Vagina (tissue), 2 donors: ENCODE results near the gene CS.

Source experiments
- POLR2A ChIP-seq, 2 donors: fragments of 450-650 bp; IDR thresholded peaks; one replicate each; pipeline ENCODE4 v1.6.1; 2017; ENCODE audit warnings: antibody characterized with exemption in 2 of 2, mild to moderate bottlenecking in 2 of 2, moderate library complexity in 2 of 2
- POLR2AphosphoS5 ChIP-seq, 2 donors: sonication (generic); formaldehyde crosslinking; IDR thresholded peaks; one replicate each; pipeline ENCODE4 v1.9.0; 2017; ENCODE audit warnings: antibody characterized with exemption in 2 of 2, mild to moderate bottlenecking in 2 of 2, low read depth in 1 of 2; ENCODE audit not compliant: insufficient read depth in 1 of 2
- TF ChIP-seq, protein P1 (sequence below), 3 experiments: fragments of 450-650 bp in 2 of 3; fragments of 200-600 bp in 1 of 3; sonication (generic) in 1 of 3; IDR thresholded peaks; one replicate each; pipeline ENCODE4 v1.5.1; 2017 to 2019; ENCODE audit warnings: antibody characterized with exemption in 3 of 3, mild to moderate bottlenecking in 2 of 3, moderate library complexity in 2 of 3

DNA sequence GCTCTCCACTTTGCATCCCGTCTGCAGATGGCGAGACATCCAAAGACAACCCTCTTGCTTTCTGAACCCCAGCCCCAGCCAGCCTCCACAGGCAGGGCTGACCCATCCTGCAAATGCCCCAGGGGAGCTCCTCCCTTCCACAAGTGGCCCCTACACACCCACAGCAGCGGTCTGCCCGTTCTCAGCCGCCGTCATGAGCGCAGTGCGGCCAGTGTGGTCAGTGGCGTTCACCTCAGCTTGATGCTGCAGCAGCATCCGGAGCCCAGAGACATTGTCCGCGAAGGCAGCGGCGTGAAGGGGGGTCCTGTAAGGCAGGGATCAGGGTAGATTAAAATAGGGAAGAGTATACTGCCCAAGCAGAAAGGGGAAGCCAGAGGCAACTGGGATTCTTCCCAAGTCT is 55.6 kb downstream of the CS start:
- TF ChIP-seq, protein P1, sequence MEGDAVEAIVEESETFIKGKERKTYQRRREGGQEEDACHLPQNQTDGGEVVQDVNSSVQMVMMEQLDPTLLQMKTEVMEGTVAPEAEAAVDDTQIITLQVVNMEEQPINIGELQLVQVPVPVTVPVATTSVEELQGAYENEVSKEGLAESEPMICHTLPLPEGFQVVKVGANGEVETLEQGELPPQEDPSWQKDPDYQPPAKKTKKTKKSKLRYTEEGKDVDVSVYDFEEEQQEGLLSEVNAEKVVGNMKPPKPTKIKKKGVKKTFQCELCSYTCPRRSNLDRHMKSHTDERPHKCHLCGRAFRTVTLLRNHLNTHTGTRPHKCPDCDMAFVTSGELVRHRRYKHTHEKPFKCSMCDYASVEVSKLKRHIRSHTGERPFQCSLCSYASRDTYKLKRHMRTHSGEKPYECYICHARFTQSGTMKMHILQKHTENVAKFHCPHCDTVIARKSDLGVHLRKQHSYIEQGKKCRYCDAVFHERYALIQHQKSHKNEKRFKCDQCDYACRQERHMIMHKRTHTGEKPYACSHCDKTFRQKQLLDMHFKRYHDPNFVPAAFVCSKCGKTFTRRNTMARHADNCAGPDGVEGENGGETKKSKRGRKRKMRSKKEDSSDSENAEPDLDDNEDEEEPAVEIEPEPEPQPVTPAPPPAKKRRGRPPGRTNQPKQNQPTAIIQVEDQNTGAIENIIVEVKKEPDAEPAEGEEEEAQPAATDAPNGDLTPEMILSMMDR (IDR thresholded peaks at IDR 0.05) = no peak
- TF ChIP-seq POLR2AphosphoS5 (IDR thresholded peaks at IDR 0.05; ENCODE audit: insufficient read depth in 1 of 2, low read depth in 1 of 2) (no peak), POLR2A (IDR thresholded peaks at IDR 0.05) (no peak)
